GM23338 (cell line): ENCODE results near the gene KPNA5. TPM values are rescaled to one million over a fixed set of nuclear protein-coding genes. Genes with fewer than 3 reads are reported as not detected.
"Not testable (repeated sequence)": the region's sequence is repeated elsewhere in the genome, so short reads cannot be mapped to it uniquely, and the experiment has no call there.

Experiments
- ATAC-seq: fragments of 200-7000 bp; cut with Tn5 transposase; 3 replicates; pipeline ENCODE4 v1.9.1; 2020
- DNase-seq: peaks from one replicate; pipeline ENCODE4 v3.0.0-alpha.2; 2015; ENCODE audit warnings: low spot score
- H2AFZ ChIP-seq: fragments of 200-600 bp; sonication (generic); 2 replicates; pipeline ENCODE4 v1.8.0; 2016; ENCODE audit warnings: antibody characterized with exemption, mild to moderate bottlenecking, moderate library complexity
- H3F3A ChIP-seq: fragments of 200-600 bp; sonication (generic); replicated peaks from 2 replicates; pipeline ENCODE4 v1.8.0; 2017; ENCODE audit warnings: antibody characterized with exemption, mixed run types, low read depth
- H3K27ac ChIP-seq: fragments of 200-600 bp; sonication (generic); 2 replicates; pipeline ENCODE4 v1.6.1; 2016; ENCODE audit warnings: low read depth
- H3K27me3 ChIP-seq: fragments of 200-600 bp; sonication (generic); 2 replicates; pipeline ENCODE4 v1.8.0; 2016; ENCODE audit warnings: mild to moderate bottlenecking, mixed run types, moderate library complexity; ENCODE audit not compliant: insufficient read depth
- H3K36me3 ChIP-seq: fragments of 200-600 bp; sonication (generic); 2 replicates; pipeline ENCODE4 v1.8.0; 2016; ENCODE audit warnings: mild to moderate bottlenecking; ENCODE audit not compliant: insufficient read depth
- H3K4me1 ChIP-seq: fragments of 200-600 bp; sonication (generic); 2 replicates; pipeline ENCODE4 v1.8.0; 2016; ENCODE audit warnings: mild to moderate bottlenecking, moderate library complexity; ENCODE audit not compliant: insufficient read depth
- H3K4me2 ChIP-seq: fragments of 200-600 bp; sonication (generic); 2 replicates; pipeline ENCODE4 v1.7.1; 2017; ENCODE audit warnings: mixed run types
- H3K4me3 ChIP-seq: fragments of 200-600 bp; sonication (generic); 2 replicates; pipeline ENCODE4 v1.6.1; 2016; ENCODE audit warnings: mixed run types
- H3K79me2 ChIP-seq: fragments of 200-600 bp; sonication (generic); replicated peaks from 2 replicates; pipeline ENCODE4 v1.8.0; 2017; ENCODE audit warnings: mild to moderate bottlenecking; ENCODE audit not compliant: insufficient read depth
- H3K9me2 ChIP-seq: fragments of 200-600 bp; sonication (generic); 2 replicates; pipeline ENCODE4 v1.8.0; 2017; ENCODE audit not compliant: insufficient read depth
- H4K20me1 ChIP-seq: fragments of 200-600 bp; sonication (generic); replicated peaks from 2 replicates; pipeline ENCODE4 v1.8.0; 2017; ENCODE audit warnings: mild to moderate bottlenecking; ENCODE audit not compliant: insufficient read depth
- H3K27ac Mint-ChIP-seq: 2 replicates; pipeline ENCODE4 v1.8.0; 2020; ENCODE audit warnings: inconsistent platforms, mild to moderate bottlenecking, moderate library complexity, mixed read lengths
- H3K27me3 Mint-ChIP-seq: 3 replicates; pipeline ENCODE4 v1.8.0; 2022; ENCODE audit warnings: low read depth, mild to moderate bottlenecking, moderate library complexity, mixed read lengths, inconsistent platforms; ENCODE audit not compliant: insufficient read depth, poor library complexity
- H3K36me3 Mint-ChIP-seq: 3 replicates; pipeline ENCODE4 v1.8.0; 2021; ENCODE audit warnings: low read depth, mild to moderate bottlenecking, inconsistent platforms, moderate library complexity, mixed read lengths
- H3K4me1 Mint-ChIP-seq: 3 replicates; pipeline ENCODE4 v1.8.0; 2020; ENCODE audit warnings: mild to moderate bottlenecking, inconsistent platforms, mixed read lengths
- H3K4me3 Mint-ChIP-seq: 3 replicates; pipeline ENCODE4 v1.8.0; 2021; ENCODE audit warnings: moderate library complexity, mild to moderate bottlenecking, inconsistent platforms, mixed read lengths
- H3K9me3 Mint-ChIP-seq: 3 replicates; pipeline ENCODE4 v1.8.0; 2020; ENCODE audit warnings: moderate library complexity, mild to moderate bottlenecking, inconsistent platforms, mixed read lengths
- CREB1 ChIP-seq: fragments of 250-450 bp; sonication (Bioruptor Pico); IDR thresholded peaks from 2 replicates; pipeline ENCODE4 v1.5.0; 2020; ENCODE audit warnings: low read depth, mild to moderate bottlenecking, moderate library complexity
- CTCF ChIP-seq, 2 experiments: fragments of 200-600 bp in 1 of 2; sonication (generic) in 1 of 2; conservative IDR thresholded peaks; 2 replicates each; pipeline versions ENCODE4 v1.5.1 to v1.6.1; 2016 to 2017; ENCODE audit warnings: antibody characterized with exemption in 2 of 2, low read depth in 2 of 2, mild to moderate bottlenecking in 2 of 2, moderate library complexity in 1 of 2
- ETS1 ChIP-seq: IDR thresholded peaks from 2 replicates; pipeline ENCODE4 v1.6.1; 2016; ENCODE audit warnings: antibody characterized with exemption
- EZH2phosphoT487 ChIP-seq: fragments of 200-600 bp; sonication (generic); IDR thresholded peaks from one replicate; pipeline ENCODE4 v1.8.1; 2018; ENCODE audit warnings: antibody characterized with exemption; ENCODE audit not compliant: unreplicated experiment
- JUNB ChIP-seq: IDR thresholded peaks from one replicate; pipeline ENCODE4 v1.6.1; 2016; ENCODE audit warnings: antibody characterized with exemption; ENCODE audit not compliant: unreplicated experiment
- NANOG ChIP-seq: IDR thresholded peaks from 2 replicates; pipeline ENCODE4 v1.6.1; 2016; ENCODE audit warnings: antibody characterized with exemption, borderline replicate concordance
- REST ChIP-seq: IDR thresholded peaks from one replicate; pipeline ENCODE4 v1.6.1; 2018; ENCODE audit warnings: antibody characterized with exemption; ENCODE audit not compliant: unreplicated experiment
- STAT1 ChIP-seq: IDR thresholded peaks from one replicate; pipeline ENCODE4 v1.6.1; 2016; ENCODE audit warnings: antibody characterized with exemption; ENCODE audit not compliant: unreplicated experiment
- ZNF114 ChIP-seq: fragments of 250-450 bp; sonication (Bioruptor Pico); IDR thresholded peaks from 2 replicates; pipeline ENCODE4 v1.5.0; 2020; ENCODE audit warnings: mild to moderate bottlenecking, moderate library complexity
- ZNF331 ChIP-seq: fragments of 250-450 bp; sonication (Bioruptor Pico); IDR thresholded peaks from 2 replicates; pipeline ENCODE4 v1.5.0; 2020; ENCODE audit warnings: low read depth, mild to moderate bottlenecking, moderate library complexity
- polyA plus RNA-seq: library from polyadenylated mRNA; unstranded; fragments of >200 nt; fragmentation: Nextera tagmentation; extraction: Ambion mirVana; gene quantifications from 2 replicates; pipeline ENCODE4 v1.2.1, GENCODE V29; 2016
- total RNA-seq: library from RNA; depleted of rRNA; stranded (reverse); fragments of >200 nt; shearing (Covaris generic); gene quantifications from 2 replicates; pipeline ENCODE4 v1.2.3, GENCODE V29; 2014

KPNA5 gene
- total and polyA plus RNA-seq, 2 experiments from 2014 or later, result 6.9 to 16.3 TPM

DNA sequence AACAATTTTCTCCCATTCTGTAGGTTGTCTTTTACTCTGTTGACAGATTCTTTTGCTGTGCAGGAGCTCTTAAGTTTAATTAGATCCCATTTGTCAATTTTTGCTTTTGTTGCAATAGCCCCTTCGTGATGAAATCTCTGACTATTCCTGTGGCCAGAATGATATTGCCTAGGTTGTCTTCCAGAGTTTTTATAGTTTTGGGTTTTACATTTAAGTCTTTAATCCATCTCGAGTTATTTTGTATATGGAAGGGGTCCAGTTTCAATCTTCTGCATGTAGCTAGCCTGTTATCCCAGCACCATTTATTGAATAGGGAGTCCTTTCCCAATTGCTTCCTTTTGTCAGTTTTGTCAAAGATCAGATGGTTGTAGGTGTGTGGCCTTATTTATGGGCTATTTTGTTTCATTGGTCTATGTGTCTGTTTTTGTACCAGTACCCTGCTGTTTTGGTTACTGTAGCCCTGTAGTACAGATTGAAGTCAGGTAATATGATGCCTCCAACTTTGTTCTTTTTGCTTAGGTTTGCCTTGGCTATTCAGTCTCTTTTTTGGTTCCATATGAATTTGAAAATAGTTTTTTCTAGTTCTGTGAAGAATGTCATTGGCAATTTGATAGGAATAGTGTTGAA lies 5.6 kb downstream of the KPNA5 start:
- not testable (repeated sequence) for H3F3A ChIP-seq, H3K27me3 Mint-ChIP-seq, H3K4me3 Mint-ChIP-seq, H3K27me3 ChIP-seq, ATAC-seq, H3K9me3 Mint-ChIP-seq, H3K4me1 ChIP-seq, H3K9me2 ChIP-seq, H3K27ac ChIP-seq, H3K4me3 ChIP-seq, H3K27ac Mint-ChIP-seq, H2AFZ ChIP-seq, DNase-seq
- Mint-ChIP-seq H3K4me1 (peaks cover 20% of the 10 kb centered on the region), H3K36me3 (peaks cover 26% of the 10 kb centered on the region)
- Histone ChIP-seq H3K79me2 (peaks cover 95% of the 10 kb centered on the region), H4K20me1 (peaks cover 26% of the 10 kb centered on the region), H3K4me2 (peak overlapping the region; percentile 19; the same call in 1 of the 2 replicates), H3K36me3 (peaks cover 10% of the 10 kb centered on the region; the same call in 1 of the 2 replicates)

GRCh38 chr6:116691154-116691553 lies 10.1 kb downstream of the KPNA5 start:
- DNase-seq, result no peak
- Histone ChIP-seq H3K9me2 (no peaks in the 10 kb centered on the region), H3K27me3 (no peaks in the 10 kb centered on the region), H3K36me3 (peaks cover 15% of the 10 kb centered on the region; the same call in 1 of the 2 replicates), H3K27ac (no peak overlapping the region), H3K79me2 (peaks cover 92% of the 10 kb centered on the region), H3K4me3 (no peak overlapping the region), H3K4me2 (no peak overlapping the region), H4K20me1 (peaks cover 26% of the 10 kb centered on the region), H3K4me1 (peaks cover 7% of the 10 kb centered on the region; the same call in 1 of the 2 replicates), H3F3A (no peaks in the 10 kb centered on the region), H2AFZ (no peak overlapping the region)
- Mint-ChIP-seq H3K27me3 (peaks cover 2% of the 10 kb centered on the region), H3K4me3 (no peak overlapping the region), H3K4me1 (peaks cover 12% of the 10 kb centered on the region), H3K9me3 (0 out of 3 replicates have a peak, but pooled peaks cover 2% of the 10 kb centered on the region), H3K27ac (no peak overlapping the region), H3K36me3 (peaks cover 28% of the 10 kb centered on the region)
- no peak for ATAC-seq
- TF ChIP-seq ZNF114 (CRISPR knock-in tag) (no peak), EZH2phosphoT487 (no peak), CTCF (conservative IDR thresholded peaks at IDR 0.05; ENCODE audit: low read depth in 2 of 2) (no peak), STAT1 (no peak), ETS1 (no peak), REST (no peak), CREB1 (CRISPR knock-in tag) (no peak), JUNB (no peak), ZNF331 (CRISPR knock-in tag) (no peak), NANOG (no peak)
